Activated CD8-positive, alpha-beta memory T cell treated with anti-CD3 and anti-CD28 coated beads for 36 hours (primary cell): ENCODE data around the gene CDADC1. TPM values are rescaled to one million over a fixed set of nuclear protein-coding genes. Genes with fewer than 3 reads are reported as not detected.

Experiments
- CTCF ChIA-PET: fragments of 350-600 bp; sonication (Branson Sonifier 250); formaldehyde crosslinking; loops from one replicate; lab custom pipeline; 2021; ENCODE audit warnings: antibody characterized with exemption; lab: Charles Lee
- POLR2A ChIA-PET: fragments of 350-600 bp; sonication (Branson Sonifier 250); formaldehyde crosslinking; loops from one replicate; lab custom pipeline; 2021; ENCODE audit warnings: antibody characterized with exemption; lab: Charles Lee
- total RNA-seq, 2 experiments: library from RNA; stranded (reverse); gene quantifications; one replicate each; pipeline ENCODE4 v1.2.3, GENCODE V29; 2021

CDADC1 gene
- total RNA-seq, 2 experiments from 2014 or later, result 8.4 to 9.6 TPM

DNA sequence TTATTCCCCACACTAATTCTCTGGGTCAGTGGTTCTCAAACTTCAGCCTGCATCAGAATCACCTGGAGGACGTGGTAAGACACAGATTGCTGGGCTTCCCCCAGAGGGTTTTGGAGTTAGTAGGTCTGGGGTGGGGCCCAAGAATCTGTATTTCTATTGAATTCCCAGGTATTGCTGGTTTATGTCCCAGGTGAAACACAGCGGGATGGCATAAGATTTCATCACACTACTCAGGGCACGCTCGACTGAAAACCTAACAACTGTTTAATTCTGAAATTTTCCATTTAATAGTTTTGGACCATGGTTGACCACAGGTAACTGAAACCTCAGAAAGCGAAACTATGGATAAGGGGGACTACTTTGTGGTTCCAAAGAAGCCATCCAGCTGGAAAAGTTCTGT is 21.1 kb upstream of the CDADC1 start:
- POLR2A ChIA-PET, result no interaction called here
- CTCF ChIA-PET, result no interaction called here

DNA sequence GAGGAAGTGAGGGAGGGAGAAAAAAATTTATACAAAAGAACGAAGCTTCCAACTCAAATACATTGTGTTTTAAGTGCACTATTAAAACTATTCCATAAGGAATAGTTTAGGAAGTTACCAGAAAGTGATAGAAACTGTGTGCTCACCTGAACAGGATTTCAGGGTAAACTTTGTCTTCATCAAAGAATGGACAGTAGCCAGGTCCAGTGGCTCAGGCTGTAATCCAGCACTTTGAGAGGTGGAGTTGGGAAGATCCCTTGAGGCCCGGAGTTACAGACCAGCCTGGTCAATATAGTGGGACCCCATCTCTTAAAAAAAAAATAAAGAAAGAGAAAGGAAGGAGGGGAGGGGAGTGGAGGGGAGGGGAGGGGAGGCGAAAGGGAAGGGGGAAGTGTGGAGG is 13.0 kb upstream of the CDADC1 start:
- POLR2A ChIA-PET, result no interaction called here
- CTCF ChIA-PET, result no interaction called here

DNA sequence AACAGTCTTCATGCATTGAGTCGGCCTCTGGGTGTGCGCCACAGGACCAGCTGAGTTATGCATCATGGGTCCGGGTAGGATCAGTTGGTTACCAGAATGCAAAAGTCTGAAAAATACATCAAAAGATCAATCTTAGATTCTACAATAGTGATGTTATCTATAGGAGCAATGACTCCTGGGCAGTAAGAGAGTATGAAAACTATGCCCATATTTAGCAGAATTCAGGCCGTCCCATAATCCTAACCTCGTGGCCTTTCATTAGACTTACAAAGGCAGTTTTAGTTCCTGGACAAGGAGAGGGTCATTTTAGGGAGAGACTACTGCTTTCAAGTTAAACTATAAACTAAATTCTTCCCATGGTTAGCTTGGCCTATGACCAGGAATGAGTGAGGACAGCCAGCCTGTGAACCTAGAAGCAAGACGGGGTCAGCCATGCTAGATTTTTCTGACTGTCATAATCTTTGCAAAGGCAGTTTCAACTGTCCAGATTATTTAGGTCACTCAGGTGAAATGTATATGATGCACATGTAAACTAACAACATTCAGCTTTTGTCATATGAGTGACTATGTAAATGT is 11.8 kb upstream of the CDADC1 start:
- CTCF ChIA-PET, result interaction anchor here (0.6 kb wide), 1 partner anchor 135 kb away, joined by 3 read pairs; no protein-coding TSS in a partner anchor
- POLR2A ChIA-PET, result no interaction called here

DNA sequence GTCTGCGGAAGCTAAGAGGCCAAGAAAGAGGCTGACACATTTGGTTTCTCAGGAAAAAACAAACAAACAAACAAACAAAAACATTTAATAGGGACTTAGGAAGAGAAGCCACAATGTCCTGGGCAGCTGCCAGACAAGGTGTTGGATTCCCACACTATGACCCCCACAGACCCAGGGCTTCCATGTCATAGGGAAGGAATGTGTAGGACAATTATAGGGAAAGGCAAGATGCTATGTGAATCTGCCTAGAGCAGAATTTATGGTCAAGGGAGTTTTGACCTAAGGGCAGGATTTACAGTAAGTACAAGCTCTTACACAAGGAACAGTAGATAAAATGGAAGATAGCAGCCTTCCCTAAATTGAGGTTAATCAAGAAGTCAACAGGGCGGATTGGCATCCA is 9.1 kb upstream of the CDADC1 start:
- CTCF ChIA-PET, result interaction anchor here (0.7 to 1.2 kb wide), 2 partner anchors 24 to 758 kb away, joined by 3 read pairs; no protein-coding TSS in a partner anchor
- POLR2A ChIA-PET, result no interaction called here

DNA sequence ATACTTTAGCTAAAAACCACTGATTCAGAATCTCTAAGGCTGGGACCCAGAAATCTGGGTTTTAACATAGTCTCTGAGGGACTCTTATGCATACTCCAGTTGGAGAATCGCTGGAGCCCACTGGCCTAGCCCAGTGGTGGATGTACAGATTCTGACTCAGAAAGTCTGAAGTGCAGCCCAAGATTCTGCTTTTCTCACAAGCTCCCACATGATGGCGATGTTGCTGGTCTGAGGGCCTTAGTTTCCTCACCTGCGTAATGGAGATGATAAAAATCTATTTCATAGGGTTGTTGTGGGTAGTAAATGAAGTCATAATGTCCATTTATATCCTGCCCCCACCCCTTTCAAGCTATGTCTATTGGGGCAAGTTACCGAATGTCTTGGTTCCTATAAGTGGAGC is 7.7 kb upstream of the CDADC1 start:
- POLR2A ChIA-PET, result interaction anchor here (0.6 kb wide), 1 partner anchor 1653 kb away, joined by 5 read pairs; no protein-coding TSS in a partner anchor
- CTCF ChIA-PET, result interaction anchor here (0.8 to 1.4 kb wide), 2 partner anchors 8 to 41 kb away, joined by 3 to 18 read pairs; no protein-coding TSS in a partner anchor

DNA sequence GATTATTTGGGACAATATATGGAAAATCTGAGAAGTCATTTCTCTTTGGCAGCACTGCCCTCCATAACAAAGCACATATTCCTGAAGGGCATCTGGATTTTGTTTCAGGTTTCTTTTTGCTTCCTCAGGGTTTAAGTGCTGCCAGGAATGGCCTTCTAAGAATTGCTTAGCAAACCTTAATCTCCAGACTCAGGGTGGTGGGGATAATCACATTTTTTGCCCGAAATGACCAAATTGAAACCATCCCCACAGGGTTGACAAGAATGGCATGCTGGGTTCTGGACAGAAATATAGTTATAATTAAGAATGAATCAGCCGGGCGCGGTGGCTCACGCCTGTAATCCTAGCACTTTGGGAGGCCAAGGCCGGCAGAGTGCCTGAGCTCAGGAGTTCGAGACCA is 6.4 kb upstream of the CDADC1 start:
- POLR2A ChIA-PET, result no interaction called here

DNA sequence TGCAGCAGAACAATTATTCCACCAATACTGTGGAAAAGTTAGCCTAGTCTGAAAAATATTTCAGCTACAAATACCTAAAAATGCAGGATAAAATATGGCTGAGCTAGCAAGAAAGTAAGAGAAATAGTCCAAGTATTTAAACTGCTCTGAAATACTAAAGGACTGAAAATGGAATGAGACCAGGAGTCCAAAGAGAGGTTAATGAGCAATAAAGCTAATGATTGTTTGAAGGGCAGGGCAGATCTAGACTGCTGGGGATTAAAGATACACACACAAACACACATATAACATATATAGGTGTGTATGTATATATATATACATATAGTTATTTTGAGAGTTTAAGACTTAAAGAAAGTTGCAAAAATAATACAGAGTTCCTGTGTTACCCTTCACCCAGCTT is 2.6 kb upstream of the CDADC1 start:
- ChIA-PET POLR2A (no interaction called here), CTCF (interaction anchor here (1.3 kb wide), 2 partner anchors 24 to 36 kb away, joined by 3 to 4 read pairs; no protein-coding TSS in a partner anchor)

More for the DNA sequence above, 6.4 kb upstream of the CDADC1 start:
- CTCF ChIA-PET, result interaction anchor here (1.1 kb wide), 1 partner anchor 18 kb away, joined by 3 read pairs; no protein-coding TSS in a partner anchor

DNA sequence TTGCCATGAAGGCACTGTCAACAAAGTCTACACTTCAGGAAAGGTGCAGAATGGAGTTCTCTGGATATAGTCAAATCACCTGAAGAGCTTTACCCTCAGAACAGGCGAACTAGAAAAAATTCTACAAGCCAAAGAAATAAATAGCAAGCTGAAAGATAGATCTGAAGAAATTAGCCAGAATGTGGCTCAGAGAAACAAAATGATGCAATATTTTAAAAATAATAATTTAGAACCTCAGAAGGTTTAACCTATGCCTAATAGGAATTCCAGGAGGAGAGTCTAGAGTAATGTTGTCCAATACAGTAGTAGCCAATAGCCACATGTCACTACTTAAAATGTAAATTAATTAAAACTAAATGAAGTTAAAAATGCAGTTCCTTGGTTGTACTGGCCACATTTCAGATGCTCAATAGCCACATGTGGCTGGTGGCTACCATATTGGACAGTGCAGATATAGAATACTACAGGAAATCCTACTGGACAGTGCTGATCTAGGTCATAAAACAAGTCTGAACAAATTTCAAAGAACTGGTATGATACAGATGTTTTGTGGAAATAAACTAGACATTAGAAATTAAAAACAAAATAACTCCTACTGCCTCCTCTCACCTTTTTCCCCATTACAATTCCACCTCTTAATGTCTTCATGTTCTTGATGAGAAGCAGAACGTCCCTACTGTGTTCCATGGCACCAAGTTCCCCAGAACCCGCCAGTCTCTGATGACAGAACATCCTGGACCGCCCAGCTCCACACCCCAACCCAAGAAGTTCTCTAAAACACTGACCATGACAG is 679 bp upstream of the CDADC1 start:
- CTCF ChIA-PET, result interaction anchor here (0.9 to 2.7 kb wide), 2 partner anchors 32 to 34 kb away, joined by 3 to 13 read pairs; no protein-coding TSS in a partner anchor
- POLR2A ChIA-PET, result interaction anchor here (1.1 kb wide), 1 partner anchor 32 kb away, joined by 3 read pairs; no protein-coding TSS in a partner anchor

DNA sequence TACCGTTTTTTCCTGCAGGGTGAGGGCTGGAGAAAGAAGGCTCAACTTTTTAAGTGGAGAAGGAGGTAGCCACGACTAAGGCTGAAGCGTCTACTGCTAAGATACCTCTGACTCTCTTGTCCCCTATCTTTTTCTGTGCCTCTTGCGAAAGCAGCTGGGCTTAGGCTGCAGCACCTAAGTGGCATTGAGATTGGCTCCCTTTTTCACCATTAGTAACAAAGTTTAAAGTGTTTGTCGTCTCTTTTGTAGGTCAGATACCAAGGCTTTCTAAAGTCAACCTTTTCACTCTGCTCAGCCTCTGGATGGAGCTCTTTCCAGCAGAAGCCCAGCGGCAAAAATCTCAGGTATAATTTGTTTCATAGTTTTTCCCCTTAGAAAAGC is 887 bp downstream of the CDADC1 start:
- ChIA-PET CTCF (interaction anchor here (0.9 to 2.7 kb wide), 2 partner anchors 8 to 32 kb away, joined by 3 to 13 read pairs; no protein-coding TSS in a partner anchor), POLR2A (interaction anchor here (0.9 kb wide), 1 partner anchor 195 kb away, joined by 3 read pairs; the partner anchor contains the start of genes CAB39L and SETDB2)

DNA sequence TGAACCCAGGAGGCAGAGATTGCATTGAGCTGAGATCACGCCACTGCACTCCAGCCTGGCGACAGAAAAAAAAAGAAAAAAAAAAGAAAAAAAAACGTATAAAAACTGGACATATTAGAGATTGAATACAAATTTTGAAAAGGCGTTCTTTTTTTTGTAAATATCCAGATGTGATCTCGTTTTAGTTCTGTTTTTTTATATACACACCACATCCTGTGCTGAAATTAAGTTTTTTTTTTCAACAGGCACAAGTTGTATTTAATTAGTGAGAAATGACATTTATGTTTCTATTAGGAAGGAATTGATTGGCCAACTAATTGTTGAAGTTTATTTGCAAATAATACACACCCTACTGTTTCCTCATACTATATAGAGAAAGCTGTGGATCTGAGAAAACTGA is 3.6 kb downstream of the CDADC1 start:
- CTCF ChIA-PET, result no interaction called here
- POLR2A ChIA-PET, result no interaction called here

DNA sequence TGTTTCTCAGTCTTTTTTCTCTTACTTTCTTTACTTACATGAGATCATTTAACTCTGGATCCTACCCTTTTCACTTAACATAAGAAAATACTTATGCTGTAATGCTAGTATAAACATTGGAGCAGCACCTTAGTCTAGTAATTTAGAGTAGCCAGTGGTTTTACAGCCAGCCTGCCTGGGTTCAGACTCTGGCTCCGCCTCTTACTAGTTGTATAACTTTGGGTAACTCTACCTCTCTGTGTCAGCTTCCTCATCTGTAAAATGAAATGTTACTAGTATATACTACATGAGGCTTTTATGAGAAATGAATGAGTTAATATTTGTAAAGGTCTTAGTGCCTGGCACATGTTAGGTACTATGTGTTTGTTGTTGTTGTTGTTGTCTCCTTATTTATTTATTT is 5.6 kb downstream of the CDADC1 start:
- ChIA-PET POLR2A (interaction anchor here (0.5 kb wide), 1 partner anchor 209 kb away, joined by 3 read pairs; no protein-coding TSS in a partner anchor), CTCF (no interaction called here)

DNA sequence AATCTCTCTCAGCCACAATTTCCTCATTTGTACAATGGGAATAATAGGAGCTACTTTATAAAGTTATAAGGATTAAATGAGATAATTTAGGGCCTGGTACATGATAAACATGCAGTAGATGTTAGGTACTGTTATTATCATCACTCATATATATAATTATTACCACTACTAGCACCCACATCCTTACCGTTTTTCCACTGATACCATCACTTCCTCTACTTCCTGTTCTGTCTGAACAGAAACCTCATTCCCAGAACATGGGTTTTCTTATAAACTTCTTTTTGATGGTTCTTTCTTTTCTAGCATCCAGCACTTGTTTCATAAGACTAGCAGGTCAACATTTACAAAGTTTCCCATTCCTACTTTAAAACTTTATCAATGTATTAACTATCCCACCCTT is 6.3 kb downstream of the CDADC1 start:
- ChIA-PET POLR2A (no interaction called here), CTCF (interaction anchor here (0.7 kb wide), 1 partner anchor 17 kb away, joined by 4 read pairs; no protein-coding TSS in a partner anchor)

DNA sequence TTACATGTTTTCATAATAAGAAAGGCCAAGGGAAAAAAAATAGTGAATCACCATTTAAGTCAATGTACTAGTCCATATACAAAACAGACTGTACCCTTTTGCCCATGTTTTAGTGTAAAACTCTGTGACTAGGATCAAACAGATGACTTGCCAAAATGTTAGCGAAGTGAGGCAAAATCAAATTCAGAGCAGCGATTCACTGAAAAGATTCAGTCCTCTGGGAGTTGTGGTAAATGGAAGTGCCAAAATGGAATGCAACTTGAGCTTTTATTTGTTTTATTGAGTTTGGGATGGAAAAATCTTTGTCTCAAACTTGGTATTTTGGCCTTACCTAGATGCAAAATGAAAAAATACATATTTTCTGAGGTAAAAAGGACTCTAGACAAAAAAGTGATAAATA is 9.1 kb downstream of the CDADC1 start:
- CTCF ChIA-PET, result no interaction called here

DNA sequence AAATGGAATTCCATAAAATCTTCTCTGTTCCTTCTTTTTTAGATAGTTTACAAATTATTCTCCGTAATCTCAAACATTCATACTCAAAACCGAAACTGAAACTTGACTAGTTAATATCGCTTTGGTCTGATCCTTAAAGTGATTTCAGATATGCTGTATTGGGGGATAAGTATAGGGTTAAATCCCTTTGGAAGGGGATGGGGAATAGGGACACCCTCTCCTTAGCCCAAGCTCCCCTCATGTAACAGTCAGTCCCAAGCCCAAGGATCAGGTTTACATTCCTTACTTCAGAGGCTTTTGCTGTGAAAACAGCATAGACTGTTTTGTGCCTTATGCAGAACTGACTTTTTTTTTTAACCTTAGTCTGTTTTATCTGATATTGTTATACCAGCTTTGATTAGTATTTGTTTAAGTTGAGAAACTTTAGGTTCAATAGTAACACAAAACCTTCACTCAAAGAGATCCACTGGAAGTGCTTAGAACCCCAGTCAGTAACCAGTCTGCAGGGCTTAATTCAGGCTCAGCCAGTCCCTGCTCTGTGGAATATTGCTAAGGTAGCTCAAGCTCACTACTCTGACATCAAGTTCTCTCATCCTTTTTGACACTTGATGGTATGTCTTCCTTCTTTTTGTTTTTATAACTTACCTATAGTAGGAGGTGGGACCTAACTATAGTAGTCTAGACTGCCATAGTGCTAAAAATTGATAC is 10.5 kb downstream of the CDADC1 start:
- POLR2A ChIA-PET, result interaction anchor here (1.2 kb wide), 1 partner anchor 186 kb away, joined by 4 read pairs; the partner anchor contains the start of genes CAB39L and SETDB2

More for the DNA sequence above, 9.1 kb downstream of the CDADC1 start:
- POLR2A ChIA-PET, result interaction anchor here (0.6 kb wide), 1 partner anchor 458 kb away, joined by 4 read pairs; no protein-coding TSS in a partner anchor

DNA sequence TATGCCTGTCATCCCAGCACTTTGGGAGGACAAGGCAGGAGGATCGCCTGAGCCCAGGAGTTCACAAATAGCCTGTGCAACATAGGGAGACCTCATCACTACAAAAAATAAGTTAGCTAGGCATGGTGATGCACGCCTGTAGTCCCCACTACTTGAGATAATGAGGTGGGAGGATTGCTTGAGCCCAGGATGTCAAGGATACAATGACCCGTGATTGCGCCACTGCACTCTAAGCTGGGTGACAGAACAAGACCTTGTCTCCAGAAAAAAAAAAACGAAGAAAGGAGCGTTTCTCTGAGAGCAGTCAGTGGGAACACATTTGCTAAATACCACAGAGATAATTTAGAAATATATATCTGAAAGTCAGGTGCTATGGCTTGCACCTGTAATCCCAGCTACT is 11.9 kb downstream of the CDADC1 start:
- ChIA-PET POLR2A (no interaction called here), CTCF (no interaction called here)

More for the DNA sequence above, 10.5 kb downstream of the CDADC1 start:
- CTCF ChIA-PET, result interaction anchor here (1.7 kb wide), 1 partner anchor 23 kb away, joined by 7 read pairs; no protein-coding TSS in a partner anchor

DNA sequence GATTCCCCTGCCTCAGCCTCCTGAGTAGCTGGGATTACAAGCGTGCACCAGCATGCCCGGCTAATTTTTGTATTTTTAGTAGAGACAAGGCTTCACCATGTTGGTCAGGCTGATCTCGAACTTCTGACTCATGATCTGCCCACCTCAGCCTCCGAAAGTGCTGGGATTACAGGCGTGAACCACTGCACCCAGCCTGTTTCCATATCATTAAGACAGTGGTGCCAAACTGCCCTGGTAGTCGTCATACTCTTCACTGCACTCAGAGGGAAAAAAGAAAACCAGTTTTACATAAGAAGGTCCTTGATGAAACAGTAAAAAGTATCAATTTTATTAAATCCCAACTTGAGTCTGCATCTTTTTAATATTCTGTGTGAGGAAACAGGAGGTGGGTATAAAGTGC is 14.9 kb downstream of the CDADC1 start:
- ChIA-PET POLR2A (no interaction called here), CTCF (no interaction called here)

DNA sequence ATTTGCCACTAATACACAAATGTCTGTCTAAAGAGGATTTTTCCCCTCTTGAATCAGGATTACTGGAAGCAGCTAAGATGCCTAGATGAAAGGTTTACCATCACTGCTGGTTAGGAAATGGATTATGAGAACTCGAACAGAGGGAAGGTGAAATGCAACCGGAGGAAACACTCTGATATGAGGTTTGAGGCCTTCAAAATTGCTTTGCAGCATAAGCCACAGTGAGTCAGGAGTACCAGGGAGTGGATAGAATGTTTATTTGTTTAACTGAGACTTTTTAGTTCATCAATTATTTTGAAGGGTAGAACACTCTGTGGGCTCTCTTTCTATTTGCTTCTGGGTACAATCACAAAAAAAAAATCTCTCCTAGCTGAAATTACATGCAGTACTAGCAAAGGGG is 18.1 kb downstream of the CDADC1 start:
- ChIA-PET POLR2A (no interaction called here), CTCF (interaction anchor here (1.0 kb wide), 1 partner anchor 28 kb away, joined by 3 read pairs; no protein-coding TSS in a partner anchor)

DNA sequence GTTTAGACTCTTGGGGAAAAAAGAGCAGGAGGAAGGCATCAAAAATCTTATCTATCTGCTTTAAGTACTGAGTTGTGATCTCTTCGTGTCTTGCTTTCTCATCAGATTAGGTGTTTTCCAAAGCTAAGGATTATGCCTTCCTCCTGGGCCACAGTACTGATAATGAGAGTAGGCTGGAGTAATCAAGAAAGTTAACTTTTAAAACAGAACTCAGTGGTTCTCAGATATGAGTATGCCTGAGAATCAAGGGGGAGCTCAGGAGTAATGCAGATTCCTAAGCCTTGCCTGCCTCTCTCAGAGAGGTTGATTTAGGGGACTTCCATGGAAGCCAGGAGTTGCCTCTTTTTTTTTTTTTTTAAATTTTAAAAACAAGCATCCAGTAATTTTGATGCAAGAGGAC is 23.5 kb downstream of the CDADC1 start:
- POLR2A ChIA-PET, result no interaction called here
- CTCF ChIA-PET, result interaction anchor here (1.0 to 1.7 kb wide), 2 partner anchors 10 to 17 kb away, joined by 4 read pairs; no protein-coding TSS in a partner anchor

DNA sequence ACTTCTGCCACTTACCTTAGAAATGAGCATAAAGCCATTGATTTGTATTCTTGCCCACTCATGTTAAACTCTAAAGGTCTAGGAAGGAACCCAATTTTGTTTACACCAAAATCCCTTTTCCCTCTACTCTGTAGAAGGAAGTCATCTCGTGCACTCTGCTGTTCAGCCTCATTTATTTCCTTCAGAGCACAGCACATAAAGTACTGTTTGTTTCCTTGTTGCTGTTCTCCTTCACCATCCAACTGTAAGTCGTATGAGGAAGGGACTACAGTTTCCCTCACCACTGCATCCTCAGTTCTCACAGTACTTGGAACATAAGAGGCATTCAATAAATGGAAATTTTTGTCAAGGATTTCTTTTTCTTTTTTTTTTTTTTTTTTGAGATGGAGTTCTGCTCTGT is 24.6 kb downstream of the CDADC1 start:
- CTCF ChIA-PET, result no interaction called here
- POLR2A ChIA-PET, result no interaction called here
